HG02870 (cell line): ENCODE results near the gene PTPRN2.

Experiments used
- ATAC-seq: cut with Tn5 transposase; IDR thresholded peaks from one replicate; pipeline ENCODE4 v1.9.1; 2021; ENCODE audit warnings: mild to moderate bottlenecking, moderate library complexity; ENCODE audit not compliant: unreplicated experiment

The PTPRN2 gene

DNA sequence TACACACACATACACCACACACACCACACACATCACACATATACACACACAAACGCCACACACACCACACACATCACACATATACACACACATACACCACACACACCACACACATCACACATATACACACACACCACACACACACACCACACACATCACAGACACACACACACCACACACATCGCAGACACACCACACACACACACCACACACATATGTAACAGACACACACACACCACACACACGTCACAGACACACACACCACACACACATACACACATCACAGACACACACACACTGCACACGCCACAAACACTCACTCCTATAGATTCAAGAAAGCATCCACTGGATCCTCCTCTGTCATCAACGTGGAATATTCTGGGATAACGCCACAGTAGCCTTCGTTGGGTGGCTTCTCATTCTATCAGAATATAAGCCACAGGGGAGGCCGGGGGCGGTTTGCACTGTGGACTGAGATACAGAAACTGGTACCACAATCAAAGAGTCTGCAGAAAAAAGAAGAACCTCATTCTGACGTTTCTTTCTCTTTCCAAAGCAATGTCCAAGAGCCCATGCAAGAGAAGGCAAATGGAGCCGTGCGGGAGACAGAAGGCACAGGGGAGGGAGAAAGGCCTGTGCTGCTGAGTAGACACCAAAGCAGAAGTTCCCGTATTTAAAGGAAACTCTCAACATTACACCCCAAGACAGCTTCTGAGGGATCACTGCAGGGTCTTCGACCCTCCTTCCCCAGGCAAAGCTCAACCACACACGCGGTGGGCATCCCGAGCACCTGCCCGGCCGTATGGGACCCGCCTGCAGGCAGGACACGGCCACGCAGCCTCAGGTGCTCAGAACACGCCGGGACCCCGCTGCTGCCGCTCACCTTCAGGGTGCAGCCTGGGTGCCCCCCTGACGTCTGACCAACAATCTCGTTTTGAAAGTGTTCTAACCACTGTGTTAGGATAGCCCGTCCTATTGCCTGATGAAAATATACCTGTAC lies 929.6 kb downstream of the PTPRN2 start:
- no peak for ATAC-seq

DNA sequence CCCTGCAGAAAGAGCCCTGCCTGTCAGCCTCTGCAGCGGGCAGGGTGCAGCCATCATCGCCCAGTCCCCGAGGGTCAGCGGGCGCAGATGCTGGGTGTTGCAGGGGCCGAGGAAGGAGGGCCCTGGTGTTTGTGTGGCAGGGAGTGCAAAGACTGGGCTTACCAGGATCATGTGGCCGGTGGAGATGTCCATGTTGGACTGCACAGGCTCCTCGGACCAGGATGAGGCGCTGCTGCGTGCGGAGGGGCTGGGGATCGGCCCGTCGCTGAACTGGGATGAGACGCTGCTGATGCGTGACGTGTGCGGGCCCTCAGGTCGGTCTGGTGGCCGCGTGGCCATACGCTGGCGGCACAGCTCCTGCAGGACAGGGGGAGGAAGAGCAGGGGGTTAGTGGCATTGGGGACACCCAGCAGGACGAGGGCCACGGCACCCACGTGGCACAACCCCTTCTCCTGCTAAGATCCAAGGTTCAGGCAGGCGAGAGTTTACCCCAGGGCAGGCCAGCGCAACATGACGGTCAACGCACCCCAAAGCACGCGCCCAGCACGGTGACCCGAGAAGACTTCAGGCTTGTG lies 931.3 kb downstream of the PTPRN2 start:
- no peak for ATAC-seq

DNA sequence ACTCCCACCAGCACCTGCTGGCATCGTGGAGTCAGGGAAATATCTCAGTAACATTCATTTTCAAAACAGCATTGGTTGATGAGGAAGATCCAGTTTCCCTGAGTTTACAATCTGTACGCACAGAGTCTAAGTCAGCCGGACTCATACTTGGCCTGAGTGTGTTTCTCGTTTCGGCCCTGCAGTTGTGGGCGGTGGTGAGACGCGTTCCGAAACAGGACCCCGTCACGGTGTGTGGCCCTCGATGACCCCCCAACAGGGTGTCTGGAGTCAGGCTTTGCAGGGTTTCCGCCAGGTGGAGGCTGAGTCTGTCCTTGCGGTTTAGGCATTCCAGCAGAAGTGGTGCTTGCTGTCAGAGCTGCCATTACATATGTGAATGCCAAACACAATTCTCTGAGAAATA lies 933.3 kb downstream of the PTPRN2 start:
- ATAC-seq: no peak

DNA sequence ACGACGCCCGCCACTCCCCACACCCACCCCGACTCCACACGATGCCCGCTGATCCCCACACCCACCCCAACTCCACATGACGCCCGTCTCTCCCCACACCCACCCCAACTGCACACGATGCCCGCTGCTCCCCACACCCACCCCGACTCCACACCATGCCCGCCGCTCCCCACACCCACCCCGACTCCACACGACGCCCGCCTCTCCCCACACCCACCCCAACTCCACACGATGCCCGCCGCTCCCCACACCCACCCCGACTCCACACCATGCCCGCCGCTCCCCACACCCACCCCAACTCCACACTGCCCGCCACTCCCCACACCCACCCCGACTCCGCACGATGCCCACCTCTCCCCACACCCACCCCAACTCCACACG lies 933.8 kb downstream of the PTPRN2 start:
- no peak for ATAC-seq

DNA sequence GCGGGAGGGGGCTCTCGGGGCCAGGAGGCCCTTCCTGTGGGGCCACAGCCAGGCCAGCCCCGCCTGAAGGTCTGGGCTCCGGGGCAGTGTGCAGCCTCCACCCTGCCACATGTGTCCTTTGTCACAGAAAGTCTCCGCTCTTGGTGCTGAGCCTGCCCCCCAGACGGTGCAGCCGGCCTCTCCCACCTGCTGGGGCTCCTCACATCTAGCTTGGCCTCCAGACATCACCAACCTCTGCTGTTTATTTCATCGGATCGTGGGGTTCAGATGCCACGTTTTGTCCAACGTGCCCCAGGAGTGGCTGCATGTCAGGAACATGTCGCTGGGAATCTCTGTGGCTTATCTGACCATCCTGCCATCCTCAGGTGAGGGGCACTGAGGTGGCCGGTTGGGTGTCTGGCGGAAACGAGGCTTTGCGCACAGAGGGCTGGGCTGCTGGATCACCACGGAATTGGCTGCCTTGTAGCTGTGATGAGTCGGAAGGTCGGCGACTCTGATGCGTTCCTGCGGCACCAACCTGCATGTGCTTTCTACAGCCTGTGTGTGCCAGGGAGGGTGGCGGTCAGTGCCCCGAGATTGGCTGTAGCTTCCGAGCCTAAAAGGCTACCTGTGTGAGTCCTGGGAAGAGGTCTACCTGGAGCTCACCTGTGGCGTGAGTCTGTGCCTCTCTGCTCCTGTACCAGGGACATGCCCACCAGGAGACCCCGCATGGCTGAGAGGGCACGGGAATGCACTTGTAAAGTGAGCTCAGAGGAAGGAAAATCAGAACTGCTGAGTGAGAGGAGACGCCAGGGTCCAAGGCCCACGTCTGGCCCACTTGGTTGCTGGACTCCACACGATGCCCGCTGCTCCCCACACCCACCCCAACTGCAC lies 934.4 kb downstream of the PTPRN2 start:
- ATAC-seq: no peak

DNA sequence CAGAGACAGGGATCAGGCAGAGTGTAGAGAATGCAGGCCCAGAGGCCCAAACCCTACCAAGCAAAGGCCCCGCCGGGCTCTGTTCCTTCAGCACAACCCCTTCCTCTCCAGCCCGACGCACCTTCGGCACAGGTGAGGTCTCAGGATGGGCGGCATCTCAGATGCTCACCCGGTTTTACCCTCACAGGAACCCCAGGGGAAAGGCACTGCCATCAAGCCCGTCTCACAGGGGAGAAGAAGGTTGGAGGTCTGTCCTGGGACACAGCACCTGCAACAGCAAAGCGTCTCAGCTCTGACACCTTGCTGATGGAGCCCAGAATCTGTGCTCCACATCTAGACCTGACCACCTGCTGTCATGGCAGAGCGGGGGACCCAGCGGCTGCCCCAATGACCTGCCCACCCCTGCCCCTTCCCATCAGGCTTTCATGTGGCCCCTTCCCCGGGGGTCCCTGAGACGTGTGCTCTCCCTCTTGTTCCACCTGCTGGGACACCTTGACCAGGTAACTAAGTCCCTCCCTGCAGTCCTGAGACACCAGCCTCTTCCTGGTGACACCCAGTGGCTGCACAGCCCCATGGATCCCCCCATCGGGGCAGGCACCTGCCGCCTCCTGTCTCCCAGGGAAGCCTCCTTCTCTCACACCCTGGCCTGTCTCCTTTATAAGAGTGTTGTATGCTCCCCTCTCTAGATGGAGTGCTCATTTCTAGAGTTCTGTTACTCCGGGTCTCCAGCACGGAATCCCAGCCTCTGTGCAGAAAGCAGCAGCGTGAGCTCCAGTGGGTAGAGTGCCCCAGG lies 935.3 kb downstream of the PTPRN2 start:
- no peak for ATAC-seq

DNA sequence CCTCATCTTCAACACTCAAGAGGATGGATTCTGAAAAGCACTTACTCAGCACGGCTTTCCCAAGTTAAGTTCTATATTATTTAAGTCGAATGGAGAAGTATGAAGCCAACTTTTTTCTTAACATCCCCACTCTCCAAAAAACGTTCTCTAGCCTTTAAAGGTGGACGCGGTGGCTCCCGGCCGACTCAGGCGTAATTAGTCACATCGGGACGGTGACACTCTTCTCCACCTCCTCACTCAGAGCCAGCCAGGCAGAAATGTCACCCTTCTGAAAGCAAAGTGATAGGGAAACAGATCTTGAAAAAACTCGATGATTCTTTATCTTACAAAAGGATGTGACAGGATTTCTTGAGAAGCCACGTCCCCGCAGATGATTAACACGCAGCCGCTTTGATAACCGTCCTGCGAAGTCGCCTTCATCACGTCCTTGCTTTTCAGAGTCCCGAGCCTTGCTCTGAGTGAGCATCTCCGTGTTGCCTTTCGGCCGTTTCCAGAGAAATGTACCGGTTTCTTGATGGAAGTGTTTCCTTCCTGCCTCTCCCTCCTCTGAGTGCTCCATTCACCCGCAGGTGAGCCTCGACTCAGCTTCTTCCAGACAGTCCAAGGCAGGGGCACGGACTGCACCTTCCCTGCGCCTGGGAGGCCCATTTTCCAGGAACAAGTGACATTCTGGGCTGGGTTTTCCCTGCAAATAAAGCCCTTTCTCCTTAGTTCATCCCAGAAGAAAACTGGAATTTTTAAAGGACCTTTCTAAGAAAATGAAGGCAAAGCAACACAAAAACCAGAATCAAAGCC lies 936.1 kb downstream of the PTPRN2 start:
- no peak for ATAC-seq

DNA sequence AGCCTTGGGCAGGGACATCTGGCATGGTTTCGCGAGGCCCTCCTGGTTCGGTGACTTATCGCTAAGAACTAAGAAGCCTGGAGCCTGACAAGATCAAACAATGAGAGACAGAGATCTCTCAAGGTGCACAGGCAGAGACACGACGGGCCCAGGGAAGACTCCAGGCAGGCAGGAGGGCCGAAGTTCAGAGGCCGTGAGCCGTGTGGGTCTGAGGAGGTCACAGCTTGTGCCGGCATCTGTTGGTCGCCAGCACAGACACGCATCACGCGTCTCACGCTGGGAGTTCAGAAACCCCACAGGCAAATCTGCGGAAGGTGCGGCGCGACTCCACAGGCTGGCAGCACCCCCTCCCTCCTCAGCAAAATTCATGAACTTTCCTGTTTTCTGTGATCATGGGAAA lies 936.8 kb downstream of the PTPRN2 start:
- no peak for ATAC-seq

DNA sequence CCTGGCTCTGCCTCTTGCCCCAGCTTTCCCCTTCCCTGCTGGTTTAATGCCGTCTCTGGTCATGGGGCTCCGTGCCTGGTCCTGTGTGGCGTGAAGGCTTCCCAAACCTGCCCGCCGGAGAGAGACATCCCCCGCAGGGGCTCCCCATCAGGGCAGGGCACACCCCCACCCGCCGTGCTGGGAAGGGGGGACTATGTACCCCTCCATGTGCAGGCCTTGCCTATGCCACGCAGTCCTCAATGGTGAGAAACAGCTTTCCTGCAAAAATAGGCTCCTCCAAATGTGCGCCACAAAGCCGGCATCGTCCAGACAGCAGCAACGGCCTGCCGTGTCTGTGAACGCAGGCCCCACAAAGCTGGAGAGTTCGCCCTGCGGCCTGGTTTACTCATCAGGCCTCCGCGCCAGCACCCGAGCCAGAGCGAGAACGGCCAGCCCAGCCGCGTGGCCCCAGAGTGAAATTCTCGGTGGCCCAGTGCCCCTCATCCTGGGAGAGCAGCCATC lies 937.4 kb downstream of the PTPRN2 start:
- ATAC-seq: no peak

DNA sequence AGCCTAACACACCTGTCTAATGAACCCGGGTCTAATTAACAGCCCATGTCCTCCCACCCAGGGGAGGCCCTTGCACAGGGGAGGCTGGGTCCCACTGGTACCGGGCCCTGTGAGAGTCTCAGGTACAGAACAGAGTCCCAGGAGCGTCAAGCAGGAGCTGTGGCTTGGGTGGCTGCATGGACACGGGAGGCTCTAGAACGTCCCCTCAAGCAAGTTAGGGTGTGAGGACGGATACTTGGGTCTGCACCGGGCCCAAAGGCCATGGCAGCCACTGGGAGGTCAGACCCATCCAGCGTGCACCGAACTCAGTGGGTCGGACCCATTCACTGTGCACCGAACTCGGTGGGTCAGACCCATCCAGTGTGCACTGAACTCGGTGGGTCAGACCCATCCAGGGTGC lies 941.1 kb downstream of the PTPRN2 start:
- ATAC-seq: no peak

DNA sequence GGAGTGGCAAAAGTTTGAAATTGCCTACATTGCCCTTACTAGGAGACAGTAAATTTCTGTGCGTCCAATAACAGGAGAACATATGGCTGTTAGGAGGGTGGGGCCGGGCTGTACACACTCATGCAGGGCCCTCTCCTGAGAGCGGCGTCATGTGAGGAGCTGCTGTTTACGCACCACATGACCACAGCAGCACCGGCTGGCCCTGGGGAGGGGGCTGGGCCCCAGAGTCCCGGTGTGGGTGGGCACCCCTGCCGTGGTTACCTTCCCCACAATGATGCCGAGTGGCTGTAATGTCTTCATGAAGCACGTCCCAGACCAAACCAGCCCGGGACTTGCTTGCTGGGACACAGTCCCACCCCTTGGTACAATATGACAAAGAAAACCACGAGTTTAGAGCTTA lies 942.1 kb downstream of the PTPRN2 start:
- no peak for ATAC-seq

DNA sequence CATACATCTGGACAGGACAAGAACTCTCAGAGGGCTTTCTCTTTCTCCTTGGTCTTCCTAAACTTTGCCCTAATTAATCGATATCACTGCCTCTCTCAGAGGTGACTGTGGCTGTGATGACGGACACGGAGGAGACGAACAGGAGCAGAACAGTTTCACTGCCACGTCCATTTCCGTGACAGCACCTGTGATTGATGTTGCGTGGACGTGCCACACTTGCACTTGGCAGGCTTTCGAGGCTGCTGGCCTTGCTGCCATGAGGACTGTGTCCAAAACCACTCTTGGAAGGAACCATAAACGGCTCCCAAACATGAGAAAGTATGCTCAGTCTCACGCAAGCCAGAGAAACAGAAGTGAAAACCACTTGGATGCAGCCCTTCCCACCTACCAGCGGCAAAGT lies 942.7 kb downstream of the PTPRN2 start:
- no peak for ATAC-seq

DNA sequence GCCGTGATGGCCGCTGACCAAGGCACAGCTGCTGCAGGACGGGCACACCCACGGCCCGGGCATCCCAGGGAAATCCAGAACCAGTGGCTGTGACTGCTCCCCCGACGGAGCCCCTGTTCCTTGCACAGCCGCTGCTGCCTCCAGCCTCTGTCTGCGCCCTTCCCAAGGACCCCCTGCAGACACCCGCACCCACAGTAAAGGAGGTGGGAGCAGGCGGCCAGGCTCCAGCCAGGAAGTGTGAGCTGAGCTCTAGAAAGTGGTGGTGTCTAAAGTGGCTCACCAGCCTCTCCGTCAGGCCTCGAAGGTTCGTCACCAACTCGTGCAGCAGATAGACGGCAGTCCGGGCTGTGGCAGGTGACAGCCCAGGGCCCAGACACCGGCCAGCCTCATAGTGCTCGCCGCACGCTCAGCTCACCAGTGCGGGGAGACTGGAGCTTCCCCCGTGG lies 944.1 kb downstream of the PTPRN2 start:
- no peak for ATAC-seq

DNA sequence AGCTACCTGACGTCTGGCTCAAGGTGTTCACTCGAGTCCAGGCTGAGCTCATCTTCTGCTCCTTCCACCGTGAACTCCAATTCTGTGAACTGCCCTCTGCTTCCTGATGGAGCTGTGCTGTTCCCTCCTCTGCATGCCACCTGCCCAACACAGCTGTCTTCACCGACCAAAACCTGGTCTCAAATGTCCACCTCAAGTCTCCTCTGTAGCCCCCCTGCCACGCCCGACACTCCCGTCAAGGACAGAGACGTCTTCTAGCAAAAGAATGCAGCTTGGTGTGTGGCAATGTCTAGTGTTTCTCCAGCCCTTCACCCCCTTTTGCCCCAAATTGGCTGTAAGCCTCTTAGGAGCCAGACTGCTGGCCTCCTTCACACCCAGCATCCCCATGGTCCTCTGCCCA lies 945.8 kb downstream of the PTPRN2 start:
- no peak for ATAC-seq

DNA sequence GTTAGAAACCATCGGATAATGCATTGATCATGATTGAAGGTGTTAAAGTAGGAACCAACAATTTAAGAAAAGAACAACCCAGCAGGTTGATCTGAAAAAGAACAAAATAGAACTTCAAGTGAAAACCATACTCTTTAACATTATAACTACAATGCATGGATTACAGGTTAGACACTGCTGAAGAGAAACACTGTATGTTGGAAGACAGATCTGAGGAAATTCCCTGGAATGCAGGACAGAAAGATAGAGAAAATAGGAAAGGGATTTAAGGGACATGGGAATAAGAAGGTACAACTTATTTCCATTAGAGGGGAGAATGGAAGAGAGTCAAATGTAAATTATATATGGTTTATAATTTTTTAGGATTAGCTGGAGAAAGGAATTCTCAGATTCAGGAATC lies 947.5 kb downstream of the PTPRN2 start:
- no peak for ATAC-seq

DNA sequence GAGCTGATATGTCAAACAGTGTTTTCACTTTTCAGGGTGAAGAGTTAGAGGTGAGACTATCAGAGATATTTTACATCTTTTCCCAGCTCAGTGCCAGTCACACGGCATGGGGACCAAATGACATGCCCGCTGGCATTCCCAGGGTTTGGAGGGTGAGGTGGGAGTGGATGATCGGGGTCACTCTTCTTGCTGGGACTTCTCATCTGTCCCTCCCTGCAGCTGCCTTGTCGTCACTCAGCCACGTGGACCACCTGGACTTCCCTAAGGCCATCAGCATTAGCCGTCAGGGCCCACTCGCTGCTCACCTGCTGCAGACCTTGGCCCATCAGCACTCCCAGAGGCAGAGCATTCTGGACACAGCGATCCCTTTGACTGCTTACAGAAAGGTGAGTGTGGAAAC lies 949.1 kb downstream of the PTPRN2 start:
- ATAC-seq: no peak

DNA sequence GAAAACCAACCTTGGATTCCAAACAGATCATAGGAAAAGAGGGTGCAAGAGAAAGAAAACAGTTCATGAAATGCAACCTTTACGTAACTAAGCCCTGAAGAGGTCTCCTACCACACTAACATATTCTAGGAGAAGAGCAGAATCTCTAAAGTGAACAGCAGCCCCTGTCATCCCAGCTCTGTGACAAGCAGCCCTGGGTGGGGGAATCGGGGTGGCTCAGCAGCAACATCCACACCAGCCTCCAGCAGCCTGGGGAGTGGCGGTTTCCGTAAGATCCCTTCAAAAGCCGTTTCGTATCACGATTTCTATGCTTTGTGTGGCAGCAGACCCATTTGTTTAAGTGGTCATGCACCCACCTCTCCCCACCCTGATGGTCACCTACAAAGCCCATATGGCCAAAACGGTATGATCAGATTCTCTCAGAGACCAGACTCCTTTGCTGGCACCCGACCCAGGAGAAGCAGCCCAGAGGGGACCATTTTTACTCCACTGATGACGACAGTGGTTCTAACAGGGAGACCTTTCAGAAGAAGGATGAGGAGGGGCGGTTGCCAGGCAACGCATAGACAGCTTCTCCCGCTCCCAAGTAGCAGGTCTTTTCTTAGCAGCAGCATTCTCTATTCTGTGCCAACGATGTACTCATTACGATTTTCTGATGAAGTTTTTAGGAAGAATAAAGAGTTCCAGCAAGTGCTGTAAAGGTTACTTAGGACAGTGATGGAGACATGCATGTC lies 950.2 kb downstream of the PTPRN2 start:
- ATAC-seq: no peak

DNA sequence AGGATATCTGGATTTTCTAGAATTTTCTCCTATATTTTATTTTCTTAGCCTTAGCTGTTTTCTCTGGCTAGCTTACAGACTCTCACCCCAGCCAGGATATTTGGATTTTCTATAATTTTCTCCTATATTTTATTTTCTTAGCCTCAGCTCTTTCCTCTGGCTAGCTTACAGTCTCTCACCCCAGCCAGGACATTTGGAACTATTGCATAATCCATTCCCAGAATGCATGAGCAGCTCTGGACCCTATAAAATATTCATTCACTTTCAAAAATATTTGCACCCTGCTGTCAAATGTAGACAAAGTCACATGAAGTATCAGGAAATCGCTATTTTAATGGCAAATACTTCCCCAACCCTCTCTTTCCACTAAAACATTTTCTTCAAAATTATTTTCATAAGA lies 952.0 kb downstream of the PTPRN2 start:
- no peak for ATAC-seq

DNA sequence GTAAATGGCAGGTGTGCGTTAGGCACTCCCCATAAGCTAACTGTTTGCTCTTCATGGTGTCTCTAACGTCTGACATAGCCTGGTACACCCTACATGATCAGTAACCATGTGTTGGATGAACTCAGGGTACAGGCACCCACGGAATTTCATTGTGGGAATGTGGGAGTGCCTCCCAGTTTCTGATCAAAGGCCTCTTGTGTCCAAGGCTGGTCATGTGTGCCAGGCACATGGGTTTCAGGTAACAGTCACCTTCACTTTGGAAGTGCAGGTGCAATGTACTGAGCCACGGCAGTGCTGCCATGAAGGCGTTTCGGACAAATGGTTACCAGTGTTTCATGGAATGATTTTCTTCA lies 952.5 kb downstream of the PTPRN2 start:
- no peak for ATAC-seq
